A673 (cell line): ENCODE measurements around the gene SMCO1.

Source experiments
- EZH2 ChIP-seq: fragments of 200-600 bp; sonication (generic); IDR thresholded peaks from 2 replicates; pipeline ENCODE4 v1.6.1; 2017; ENCODE audit warnings: borderline replicate concordance, low read depth, mild to moderate bottlenecking, mixed read lengths, antibody characterized with exemption, low read length; ENCODE audit not compliant: poor library complexity, severe bottlenecking
- TF ChIP-seq, protein P1 (sequence below): fragments of 300-800, 200-600 bp; sonication (generic); conservative IDR thresholded peaks from 2 replicates; pipeline ENCODE4 v1.5.1; 2017; ENCODE audit warnings: low read depth, mild to moderate bottlenecking, antibody characterized with exemption, low read length, moderate library complexity, mixed read lengths

DNA sequence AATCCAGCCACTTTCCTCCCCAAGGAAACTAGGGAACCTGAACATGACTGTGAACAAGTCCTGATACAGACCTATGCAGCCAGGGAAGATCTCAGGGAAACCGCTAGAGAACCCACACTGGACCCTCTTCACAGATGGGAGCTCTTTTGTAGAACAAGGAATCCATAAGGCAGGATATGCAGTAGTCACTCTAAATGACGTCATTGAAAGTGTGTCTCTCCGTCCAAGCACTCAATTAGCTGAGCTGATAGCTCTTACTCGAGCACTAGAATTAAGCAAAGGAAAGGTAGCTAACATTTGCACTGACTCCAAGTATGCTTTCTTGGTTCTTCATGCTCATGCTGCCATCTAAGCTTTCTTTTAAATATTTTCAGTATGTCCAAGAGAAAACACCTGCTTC is 10.0 kb upstream of the SMCO1 start:
- TF ChIP-seq, protein P1, sequence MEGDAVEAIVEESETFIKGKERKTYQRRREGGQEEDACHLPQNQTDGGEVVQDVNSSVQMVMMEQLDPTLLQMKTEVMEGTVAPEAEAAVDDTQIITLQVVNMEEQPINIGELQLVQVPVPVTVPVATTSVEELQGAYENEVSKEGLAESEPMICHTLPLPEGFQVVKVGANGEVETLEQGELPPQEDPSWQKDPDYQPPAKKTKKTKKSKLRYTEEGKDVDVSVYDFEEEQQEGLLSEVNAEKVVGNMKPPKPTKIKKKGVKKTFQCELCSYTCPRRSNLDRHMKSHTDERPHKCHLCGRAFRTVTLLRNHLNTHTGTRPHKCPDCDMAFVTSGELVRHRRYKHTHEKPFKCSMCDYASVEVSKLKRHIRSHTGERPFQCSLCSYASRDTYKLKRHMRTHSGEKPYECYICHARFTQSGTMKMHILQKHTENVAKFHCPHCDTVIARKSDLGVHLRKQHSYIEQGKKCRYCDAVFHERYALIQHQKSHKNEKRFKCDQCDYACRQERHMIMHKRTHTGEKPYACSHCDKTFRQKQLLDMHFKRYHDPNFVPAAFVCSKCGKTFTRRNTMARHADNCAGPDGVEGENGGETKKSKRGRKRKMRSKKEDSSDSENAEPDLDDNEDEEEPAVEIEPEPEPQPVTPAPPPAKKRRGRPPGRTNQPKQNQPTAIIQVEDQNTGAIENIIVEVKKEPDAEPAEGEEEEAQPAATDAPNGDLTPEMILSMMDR: no peak
- TF ChIP-seq EZH2: no peak
